ENCODE data around the gene SPDEF. TPM values are rescaled to one million over a fixed set of nuclear protein-coding genes. Genes with fewer than 3 reads are reported as not detected.

The SPDEF gene
- total RNA-seq, 1 donor from 2014 or later: 0.11 TPM

GRCh38 chr6:34563513-34563870, 7.4 kb upstream of the SPDEF start:
- H3K4me3 Mint-ChIP-seq: no peak overlapping the region
- H3K36me3 Mint-ChIP-seq (ENCODE audit: low read depth): no peaks in the 10 kb centered on the region
- DNase-seq (no peak), ATAC-seq (ENCODE audit: low read depth) (no peak)
- no peak for TF ChIP-seq CTCF (IDR thresholded peaks at IDR 0.05)
- ChIA-PET CTCF (no interaction called here), POLR2A (no interaction called here)
- H3K9me3 Mint-ChIP-seq: no peaks in the 10 kb centered on the region
- peaks cover 2% of the 10 kb centered on the region for H3K27me3 Mint-ChIP-seq
- no peak overlapping the region for H3K27ac Mint-ChIP-seq
- no peaks in the 10 kb centered on the region for H3K4me1 Mint-ChIP-seq
- intact Hi-C loops (cut with micrococcal nuclease): no loop called here

- Mint-ChIP-seq H3K4me1 (no peaks in the 10 kb centered on the region), H3K36me3 (ENCODE audit: low read depth) (no peaks in the 10 kb centered on the region), H3K9me3 (no peaks in the 10 kb centered on the region), H3K4me3 (no peak overlapping the region), H3K27me3 (peaks cover 2% of the 10 kb centered on the region), H3K27ac (no peak overlapping the region)
- intact Hi-C loops (cut with micrococcal nuclease): no loop called here
- CTCF ChIA-PET: no interaction called here
- ATAC-seq (ENCODE audit: low read depth) (no peak), DNase-seq (no peak)
- POLR2A ChIA-PET: no interaction called here
- TF ChIP-seq CTCF (IDR thresholded peaks at IDR 0.05): no peak
Measured at GRCh38 chr6:34562861-34563512, 6.9 kb upstream of the SPDEF start.

- Mint-ChIP-seq H3K4me1 (no peaks in the 10 kb centered on the region), H3K4me3 (no peak overlapping the region), H3K9me3 (no peaks in the 10 kb centered on the region), H3K27me3 (peaks cover 2% of the 10 kb centered on the region), H3K27ac (no peak overlapping the region), H3K36me3 (ENCODE audit: low read depth) (no peaks in the 10 kb centered on the region)
- TF ChIP-seq CTCF (IDR thresholded peaks at IDR 0.05): no peak
- ATAC-seq (ENCODE audit: low read depth) (no peak), DNase-seq (no peak)
- POLR2A ChIA-PET: no interaction called here
- CTCF ChIA-PET: no interaction called here
- intact Hi-C loops (cut with micrococcal nuclease): no loop called here
Measured at GRCh38 chr6:34562350-34562749, 6.2 kb upstream of the SPDEF start.

- no peak overlapping the region for H3K4me3 Mint-ChIP-seq
- H3K36me3 Mint-ChIP-seq (ENCODE audit: low read depth): no peaks in the 10 kb centered on the region
- no peak for DNase-seq
- H3K9me3 Mint-ChIP-seq: no peaks in the 10 kb centered on the region
- no peak for ATAC-seq (ENCODE audit: low read depth)
- no peaks in the 10 kb centered on the region for H3K4me1 Mint-ChIP-seq
- intact Hi-C loops (cut with micrococcal nuclease): no loop called here
- H3K27ac Mint-ChIP-seq: no peak overlapping the region
- ChIA-PET POLR2A (no interaction called here), CTCF (no interaction called here)
- no peak for TF ChIP-seq CTCF (IDR thresholded peaks at IDR 0.05)
- H3K27me3 Mint-ChIP-seq: peaks cover 2% of the 10 kb centered on the region
Measured at GRCh38 chr6:34561227-34561530, 5.0 kb upstream of the SPDEF start.

GRCh38 chr6:34560366-34561226, 4.5 kb upstream of the SPDEF start:
- no peak for ATAC-seq (ENCODE audit: low read depth)
- ChIA-PET POLR2A (no interaction called here), CTCF (no interaction called here)
- TF ChIP-seq CTCF (IDR thresholded peaks at IDR 0.05): no peak
- no peaks in the 10 kb centered on the region for H3K9me3 Mint-ChIP-seq
- H3K4me1 Mint-ChIP-seq: no peaks in the 10 kb centered on the region
- no peaks in the 10 kb centered on the region for H3K36me3 Mint-ChIP-seq (ENCODE audit: low read depth)
- H3K27ac Mint-ChIP-seq: no peak overlapping the region
- no peak for DNase-seq
- H3K4me3 Mint-ChIP-seq: no peak overlapping the region
- H3K27me3 Mint-ChIP-seq: peaks cover 2% of the 10 kb centered on the region
- intact Hi-C loops (cut with micrococcal nuclease): no loop called here

Data from activated B cell treated with CpG ODN at 0.5 μM for 24 hours (primary cell).